ENCODE data around the gene NT5C1B.

The NT5C1B gene

GRCh38 chr2:18550433-18550832 lies 38.9 kb downstream of the NT5C1B start:
- DNase-seq (ENCODE audit: low read depth) = no peak

DNA sequence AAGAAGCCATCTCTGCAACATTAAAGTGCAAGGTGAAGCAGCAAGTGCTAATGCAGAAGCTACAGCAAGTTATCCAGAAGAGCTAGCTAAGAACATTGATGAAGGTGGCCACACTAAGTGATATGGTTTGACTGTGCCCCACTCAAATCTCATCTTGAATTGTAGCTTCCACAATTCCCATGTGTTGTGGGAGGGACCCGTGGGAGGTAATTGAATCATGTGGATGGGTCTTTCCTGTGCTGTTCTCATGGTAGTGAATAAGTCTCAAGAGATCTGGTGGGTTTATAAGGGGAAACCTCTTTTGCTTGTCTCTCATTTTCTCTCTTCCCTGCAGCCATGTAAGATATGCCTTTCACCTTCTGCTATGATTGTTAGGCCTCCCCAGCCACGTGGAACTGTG lies 40.3 kb downstream of the NT5C1B start:
- DNase-seq (ENCODE audit: low read depth) = no peak

DNA sequence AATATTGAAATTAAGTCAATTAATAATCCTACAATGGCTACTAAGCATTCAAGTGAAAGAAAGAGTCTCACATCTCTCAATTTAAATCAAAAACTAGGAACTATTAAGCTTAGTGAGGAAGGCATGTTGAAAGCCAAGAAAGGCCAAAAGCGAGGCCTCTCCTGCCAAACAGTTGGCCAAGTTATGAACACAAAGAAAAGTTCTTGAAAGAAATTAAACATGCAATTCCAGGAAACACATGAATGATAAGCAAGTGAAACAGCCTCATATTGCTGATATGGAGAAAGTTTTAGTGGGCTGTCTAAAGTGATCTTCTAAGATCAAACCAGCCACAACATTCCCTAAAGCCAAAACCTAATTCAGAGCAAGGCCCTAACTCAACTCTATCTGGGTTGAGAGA lies 40.7 kb downstream of the NT5C1B start:
- DNase-seq (ENCODE audit: low read depth) = no peak

DNA sequence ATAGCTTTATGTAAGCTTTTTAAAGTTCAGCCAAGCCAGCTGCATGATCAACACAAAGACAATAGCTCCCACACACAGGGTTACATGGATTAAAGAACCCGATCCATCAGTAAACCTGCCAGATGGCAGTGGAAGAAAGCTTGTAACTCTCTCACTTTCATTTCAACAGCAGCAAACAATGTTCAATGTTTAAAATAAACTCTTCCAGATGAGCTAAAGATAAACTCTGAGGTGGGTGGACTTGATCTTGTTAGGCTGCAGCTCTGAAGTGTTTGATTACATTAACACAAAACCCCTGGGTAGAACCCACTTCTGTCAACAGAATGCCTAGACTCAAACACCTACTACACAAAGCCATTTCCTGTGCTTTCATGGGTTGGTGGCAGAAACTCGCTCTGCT lies 42.8 kb downstream of the NT5C1B start:
- no peak for DNase-seq (ENCODE audit: low read depth)

DNA sequence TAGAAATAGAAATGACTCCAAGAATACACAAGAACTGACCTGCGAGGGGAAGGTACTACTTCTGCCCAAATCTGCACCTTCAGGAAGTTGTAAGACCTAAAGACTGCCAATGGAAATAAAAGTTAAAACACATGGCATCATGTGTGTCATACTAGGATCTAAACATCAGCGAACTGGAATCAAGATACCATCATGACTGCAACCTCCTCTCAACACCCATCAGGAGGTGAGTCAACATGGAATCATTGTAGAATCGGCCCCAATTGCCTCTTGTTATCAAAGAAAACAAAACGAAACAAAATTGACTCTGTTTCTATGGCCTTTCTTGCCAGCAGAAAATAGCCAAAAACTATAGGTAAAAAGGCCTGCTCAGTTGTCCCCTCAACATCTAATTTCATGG lies 44.0 kb downstream of the NT5C1B start:
- DNase-seq (ENCODE audit: low read depth) = no peak

DNA sequence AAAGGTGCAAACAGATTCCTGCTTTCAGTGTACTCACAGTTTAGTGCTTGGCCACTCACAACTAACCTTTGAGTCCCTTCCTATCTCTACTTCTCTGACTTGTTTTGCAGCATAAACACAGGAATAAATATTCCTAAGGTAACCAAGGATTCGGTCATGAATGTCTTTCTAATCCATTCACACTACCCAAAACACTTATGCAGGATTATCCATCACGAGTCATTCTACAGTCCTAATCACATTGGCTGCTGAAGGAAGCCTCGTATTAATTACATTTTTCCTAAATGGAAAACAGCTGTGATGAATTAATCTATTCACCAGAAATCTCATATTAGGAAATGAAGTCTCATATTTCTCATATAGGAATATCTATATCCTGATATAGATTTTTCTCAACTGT lies 45.2 kb downstream of the NT5C1B start:
- DNase-seq (ENCODE audit: low read depth) = no peak

DNA sequence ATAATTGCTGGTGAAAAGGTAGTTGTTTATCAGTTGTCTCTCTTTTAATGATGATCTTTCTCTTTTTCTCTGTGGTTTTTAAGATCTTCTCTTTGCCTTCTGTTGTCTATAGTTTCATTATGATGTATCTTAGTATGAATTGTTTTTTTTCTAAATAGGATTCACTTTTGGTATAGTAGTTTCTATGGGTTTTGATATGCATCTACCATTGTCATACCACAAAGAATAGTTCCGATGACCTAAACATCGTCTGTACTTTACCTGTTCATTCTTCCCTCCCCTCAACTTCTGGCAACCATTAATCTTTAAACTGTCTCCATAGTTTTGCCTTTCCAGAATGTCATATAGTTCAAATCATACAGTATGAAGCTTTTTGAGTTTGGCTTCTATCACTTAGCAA lies 48.5 kb downstream of the NT5C1B start:
- DNase-seq (ENCODE audit: low read depth) = no peak

DNA sequence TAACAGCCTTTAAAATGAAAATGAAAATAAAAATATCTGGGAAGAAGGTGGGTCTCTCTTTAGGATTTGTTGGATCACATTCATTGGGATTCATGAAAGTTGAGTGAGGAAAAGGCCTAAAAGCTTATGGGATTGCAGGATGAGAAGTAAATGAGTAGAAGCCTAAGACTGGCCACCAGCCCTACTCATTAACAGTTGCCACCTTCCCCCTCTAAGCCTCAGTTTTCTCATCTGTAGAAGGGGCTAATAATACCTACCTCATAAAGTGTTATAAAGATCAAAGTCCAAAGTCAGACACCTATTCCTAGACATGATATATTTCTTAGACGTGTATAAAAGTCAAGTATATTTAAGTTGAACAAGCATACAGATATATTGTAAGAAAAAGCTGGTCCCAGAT lies 52.7 kb downstream of the NT5C1B start:
- no peak for DNase-seq (ENCODE audit: low read depth)

DNA sequence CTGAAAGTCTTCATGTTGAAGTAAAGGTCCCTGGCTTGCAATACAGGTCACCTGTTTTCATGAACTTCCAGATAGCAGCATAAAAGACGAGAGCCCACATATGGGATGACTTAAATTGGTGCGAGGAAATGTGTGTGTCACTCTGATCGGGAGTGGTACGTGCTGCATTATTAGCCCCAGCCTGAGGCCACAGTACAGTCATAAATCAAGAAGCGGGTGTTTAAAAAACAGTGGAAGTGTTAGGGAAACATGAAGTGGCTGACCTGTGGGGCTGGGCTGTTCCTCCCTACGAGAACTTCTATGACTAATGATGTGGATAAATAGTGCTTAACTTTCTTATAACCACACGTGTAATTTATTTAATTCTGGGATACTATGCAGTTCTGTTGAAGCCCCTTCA lies 53.3 kb downstream of the NT5C1B start:
- no peak for DNase-seq (ENCODE audit: low read depth)

- DNase-seq (ENCODE audit: low read depth) = no peak
Observed at GRCh38 chr2:18531194-18531593, 58.2 kb downstream of the NT5C1B start.

DNA sequence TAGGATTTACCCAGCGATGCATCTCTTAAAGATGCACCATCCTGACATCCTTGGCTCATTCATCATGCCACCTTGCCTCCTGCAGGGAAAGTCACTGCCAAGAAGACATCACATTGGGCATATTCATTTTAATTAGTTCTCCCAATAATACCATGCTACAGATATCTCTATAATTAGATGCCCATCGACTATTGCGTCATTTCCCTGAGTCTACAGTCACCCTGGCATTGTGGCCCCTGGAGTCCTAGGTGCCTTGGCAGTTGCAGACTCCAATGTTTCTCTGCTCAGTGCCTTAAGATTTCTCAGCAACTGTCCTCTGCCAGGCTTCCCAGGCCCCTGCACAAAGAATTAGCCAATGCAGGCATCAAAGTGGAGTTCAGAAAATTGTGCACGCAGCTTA lies 61.5 kb downstream of the NT5C1B start:
- no peak for DNase-seq (ENCODE audit: low read depth)

DNA sequence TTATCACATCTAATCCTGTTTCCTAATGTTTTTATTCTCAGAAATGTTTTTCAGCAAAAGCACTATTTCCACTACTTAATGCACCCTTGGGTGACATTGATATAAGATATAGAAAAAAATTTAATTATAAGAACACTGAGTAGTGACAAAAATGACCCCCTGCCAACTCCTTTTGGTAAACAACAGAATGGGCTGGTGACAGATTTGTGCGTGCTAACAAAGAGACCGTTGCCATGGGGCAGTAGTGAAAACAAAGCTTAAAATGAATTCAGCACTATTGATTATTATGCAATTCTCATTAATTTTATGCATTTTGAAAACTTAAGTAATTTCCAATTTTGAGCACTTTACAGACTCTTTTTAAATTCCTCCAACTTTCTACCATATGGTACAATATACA lies 62.0 kb downstream of the NT5C1B start:
- DNase-seq (ENCODE audit: low read depth) = no peak

GRCh38 chr2:18526429-18526828 lies 62.9 kb downstream of the NT5C1B start:
- no peak for DNase-seq (ENCODE audit: low read depth)

GRCh38 chr2:18525852-18526251 lies 63.5 kb downstream of the NT5C1B start:
- DNase-seq (ENCODE audit: low read depth) = no peak

DNA sequence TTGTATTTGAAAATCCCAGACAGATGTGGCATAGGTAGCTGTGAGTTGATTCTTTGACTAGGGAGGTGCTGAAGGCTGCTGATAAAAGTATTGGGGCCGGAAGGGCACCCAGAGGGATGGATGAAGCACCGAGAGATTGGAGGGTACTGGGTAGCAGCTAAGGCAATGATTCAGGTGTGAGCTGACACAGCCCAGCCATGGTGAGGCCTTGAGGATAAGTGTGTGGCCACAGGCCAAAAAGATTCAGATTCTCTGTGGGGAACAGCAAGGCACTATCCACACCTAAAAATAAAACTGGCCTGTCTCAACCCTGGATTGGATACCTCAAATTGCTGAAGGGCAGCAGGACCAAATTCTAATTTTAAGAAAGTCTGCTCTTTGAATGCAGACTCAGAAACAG lies 64.1 kb downstream of the NT5C1B start:
- DNase-seq (ENCODE audit: low read depth) = no peak

DNA sequence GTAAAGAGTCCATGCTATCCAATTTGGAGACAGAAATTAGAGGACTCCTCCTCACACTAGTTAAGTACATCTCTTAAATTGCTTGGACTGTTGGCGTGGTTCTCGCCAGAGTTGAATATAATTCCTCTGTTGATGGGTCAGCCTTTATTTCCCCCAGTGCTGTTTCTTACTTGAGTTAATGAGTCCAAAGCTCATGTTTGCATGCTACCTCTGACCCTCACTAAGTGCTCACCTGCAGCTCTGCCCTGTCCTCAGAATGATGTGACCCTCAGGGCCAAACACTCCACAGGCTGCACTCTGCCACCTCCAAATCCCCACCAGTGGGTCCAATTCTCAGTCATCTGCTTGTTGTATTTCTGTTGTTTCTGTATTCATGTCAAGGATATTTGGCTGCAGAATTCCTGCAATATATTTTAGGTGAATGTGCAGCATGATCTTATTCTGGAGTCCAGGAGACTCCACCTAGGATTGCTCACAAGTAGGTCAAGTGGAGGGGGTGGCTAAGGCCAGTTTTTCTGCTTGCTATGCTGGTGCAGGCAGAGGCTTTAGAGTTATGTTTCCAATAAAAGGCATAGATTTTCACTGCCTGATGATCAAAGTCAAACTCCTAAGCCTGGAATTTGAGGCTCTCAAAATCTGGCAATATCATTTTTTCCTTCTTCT lies 66.8 kb downstream of the NT5C1B start:
- no peak for DNase-seq (ENCODE audit: low read depth)

GRCh38 chr2:18520451-18521425 lies 68.6 kb downstream of the NT5C1B start:
- DNase-seq (ENCODE audit: low read depth) = peak; percentile 66

GRCh38 chr2:18519914-18520450 lies 69.4 kb downstream of the NT5C1B start:
- DNase-seq (ENCODE audit: low read depth) = no peak

DNA sequence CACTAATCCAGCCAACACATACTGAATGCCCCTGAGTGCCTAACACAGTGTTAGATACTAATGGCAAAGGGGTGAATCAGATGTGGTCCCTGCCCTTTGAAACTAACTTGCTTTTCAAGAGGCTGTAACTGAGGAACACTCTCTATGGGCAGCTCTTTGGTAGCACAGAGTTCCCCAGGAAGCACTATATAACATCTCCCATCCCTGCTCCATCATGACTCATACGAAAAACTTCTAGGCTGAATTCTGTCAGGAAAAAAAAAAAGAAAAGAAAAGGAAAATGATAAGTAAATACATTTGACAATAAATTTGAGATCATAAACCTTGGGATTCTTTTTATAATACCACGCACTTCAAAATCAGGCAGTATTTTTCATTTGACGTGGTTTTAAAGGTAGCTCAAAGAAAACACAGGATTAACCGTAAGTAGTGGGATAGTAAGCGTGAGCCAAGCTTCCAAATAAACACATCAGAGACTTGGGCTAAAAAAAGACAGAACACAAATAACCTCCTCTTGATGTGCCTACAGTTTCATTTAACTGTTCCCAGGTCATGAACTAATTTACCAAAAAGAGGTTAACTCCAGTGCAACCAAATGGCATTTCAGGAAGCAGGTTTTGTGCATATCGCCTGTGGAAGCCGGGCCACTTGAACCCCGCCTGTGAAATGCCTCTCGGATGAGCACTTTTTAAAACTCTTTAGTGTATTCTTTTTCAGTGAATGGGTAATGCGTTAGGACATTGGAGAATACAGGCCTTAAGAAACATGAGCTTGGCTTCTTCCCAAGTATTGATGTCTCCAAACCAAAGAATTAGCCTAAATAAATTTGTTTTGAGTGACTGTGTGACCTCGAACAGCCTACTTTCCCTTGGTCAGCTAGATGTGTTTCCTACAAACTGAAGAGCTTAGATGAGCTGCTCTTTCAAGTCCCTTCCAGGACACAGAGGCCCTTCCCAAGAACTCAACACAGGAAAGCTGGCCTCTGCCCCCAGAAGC lies 71.0 kb downstream of the NT5C1B start:
- DNase-seq (ENCODE audit: low read depth) = no peak

- DNase-seq (ENCODE audit: low read depth) = no peak
Observed at GRCh38 chr2:18517386-18517785, 72.0 kb downstream of the NT5C1B start.

DNA sequence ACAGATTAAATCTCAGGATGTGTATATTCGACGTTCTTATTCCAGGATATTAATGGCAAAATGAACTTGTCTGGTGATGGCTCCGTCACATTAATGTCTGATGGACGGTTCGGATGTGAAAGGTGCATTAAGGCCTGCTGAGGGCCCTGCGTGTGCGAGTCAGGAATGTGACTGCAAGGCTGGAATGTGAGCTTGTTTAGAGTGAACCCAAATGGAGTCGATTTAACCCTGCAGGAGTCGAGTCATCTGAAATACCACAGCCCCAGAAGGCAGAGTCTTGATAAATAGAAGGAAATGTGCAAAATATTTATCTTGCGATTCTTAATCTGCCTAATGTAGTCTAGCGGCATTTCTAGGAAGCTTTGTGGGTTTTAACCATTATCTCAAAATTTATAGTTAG lies 73.3 kb downstream of the NT5C1B start:
- DNase-seq (ENCODE audit: low read depth) = no peak
